ENCODE measurements around the gene SLC4A5. TPM values are rescaled to one million over a fixed set of nuclear protein-coding genes. Genes with fewer than 3 reads are reported as not detected.

The SLC4A5 gene
- 1 to 10 TPM in 1 of 2 experiments, under 1 TPM in 1; 0.42 to 2.6 TPM for total RNA-seq

- Mint-ChIP-seq H3K36me3 (no peaks in the 10 kb centered on the region), H3K27ac (no peak within 1 kb of the TSS), H3K4me1 (peaks cover 16% of the 10 kb centered on the region), H3K4me3 (no peak within 1 kb of the TSS), H3K9me3 (ENCODE audit: low read depth) (no peaks in the 10 kb centered on the region), H3K27me3 (peaks cover 8% of the 10 kb centered on the region)
- DNase-seq (no peak), ATAC-seq (no peak)
- CTCF ChIA-PET: no interaction called here
Measured at GRCh38 chr2:74343316-74343715, at the start of gene SLC4A5. SLC4A5 (minus strand) TSS chr2:74343416; CDS start chr2:74315023, 28,393 bp downstream.

DNA sequence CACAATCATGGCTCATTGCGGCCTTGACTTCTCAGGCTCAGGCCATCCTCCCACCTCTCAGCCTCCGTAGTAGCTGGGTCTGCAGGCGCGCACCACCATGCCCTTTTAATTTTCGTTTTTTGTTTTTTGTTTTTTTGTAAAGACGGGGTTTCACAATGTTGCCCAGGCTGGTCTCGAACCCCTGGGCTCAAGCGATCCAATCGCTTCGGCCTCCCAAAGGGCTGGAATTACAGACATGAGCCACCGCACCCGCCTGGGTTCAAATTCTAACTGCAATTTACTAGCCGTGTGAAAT lies 49.2 kb upstream of the SLC4A5 start:
- CTCF ChIA-PET: interaction anchor here (1.0 to 5.2 kb wide), 21 partner anchors 9 to 568 kb away, joined by 3 to 32 read pairs (median 7); partner anchors contain the start of genes C2orf81, CCDC142, DCTN1 and DQX1

GRCh38 chr2:74391580-74392448 lies 48.6 kb upstream of the SLC4A5 start:
- ATAC-seq: peak; percentile 82
- no peaks in the 10 kb centered on the region for H3K9me3 Mint-ChIP-seq (ENCODE audit: low read depth)
- H3K4me1 Mint-ChIP-seq: peaks cover 6% of the 10 kb centered on the region
- H3K4me3 Mint-ChIP-seq: peak overlapping the region; percentile 86
- H3K27me3 Mint-ChIP-seq: peaks cover 8% of the 10 kb centered on the region
- CTCF ChIA-PET: interaction anchor here (0.8 to 5.2 kb wide), 39 partner anchors 8 to 685 kb away, joined by 3 to 32 read pairs (median 5); partner anchors contain the start of genes C2orf81, CCDC142, DCTN1 and DQX1
- H3K27ac Mint-ChIP-seq: peak overlapping the region; percentile 97
- peak; percentile 96 for DNase-seq
- peaks cover 1% of the 10 kb centered on the region for H3K36me3 Mint-ChIP-seq

More for the DNA sequence above, 49.2 kb upstream of the SLC4A5 start:
- Mint-ChIP-seq H3K36me3 (peaks cover 1% of the 10 kb centered on the region), H3K27me3 (peaks cover 8% of the 10 kb centered on the region), H3K9me3 (ENCODE audit: low read depth) (no peaks in the 10 kb centered on the region), H3K27ac (no peak overlapping the region), H3K4me3 (no peak overlapping the region), H3K4me1 (peaks cover 6% of the 10 kb centered on the region)
- ATAC-seq (no peak), DNase-seq (no peak)

DNA sequence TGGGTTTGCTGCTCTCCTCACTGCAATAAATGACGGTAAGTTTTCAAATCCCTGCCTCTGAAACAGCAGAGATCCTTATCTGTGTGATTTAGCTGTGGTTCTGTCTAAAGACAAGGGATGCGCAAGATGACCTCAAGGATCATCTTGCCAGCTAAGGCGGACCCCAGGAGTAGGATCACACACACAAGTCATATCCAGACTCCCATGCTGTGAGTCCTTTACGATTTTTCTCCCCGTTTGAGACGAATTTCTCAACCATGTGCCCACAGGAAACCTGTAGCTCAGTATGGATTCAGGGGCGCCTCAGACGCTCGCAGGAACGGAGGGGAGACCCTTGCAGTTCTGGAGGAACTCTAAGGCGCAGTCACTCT lies 48.0 kb upstream of the SLC4A5 start:
- H3K36me3 Mint-ChIP-seq: peaks cover 1% of the 10 kb centered on the region
- DNase-seq: peak; percentile 44

GRCh38 chr2:74390606-74391005 lies 47.4 kb upstream of the SLC4A5 start:
- Mint-ChIP-seq H3K27me3 (peaks cover 8% of the 10 kb centered on the region), H3K9me3 (ENCODE audit: low read depth) (no peaks in the 10 kb centered on the region), H3K36me3 (peaks cover 1% of the 10 kb centered on the region), H3K4me3 (peak overlapping the region; percentile 61), H3K4me1 (peaks cover 6% of the 10 kb centered on the region), H3K27ac (no peak overlapping the region)
- CTCF ChIA-PET: interaction anchor here (0.6 to 5.2 kb wide), 22 partner anchors 9 to 567 kb away, joined by 3 to 32 read pairs (median 6); partner anchors contain the start of genes C2orf81, DCTN1, INO80B and MOB1A
- ATAC-seq: no peak
- no peak for DNase-seq

More for the DNA sequence above, 48.0 kb upstream of the SLC4A5 start:
- H3K4me1 Mint-ChIP-seq: peaks cover 6% of the 10 kb centered on the region
- peak overlapping the region; percentile 97 for H3K27ac Mint-ChIP-seq
- no peaks in the 10 kb centered on the region for H3K9me3 Mint-ChIP-seq (ENCODE audit: low read depth)
- CTCF ChIA-PET: interaction anchor here (0.8 to 5.2 kb wide), 38 partner anchors 9 to 684 kb away, joined by 3 to 32 read pairs (median 5); partner anchors contain the start of genes C2orf81, CCDC142, DCTN1 and DQX1
- no peak for ATAC-seq
- H3K27me3 Mint-ChIP-seq: peaks cover 8% of the 10 kb centered on the region
- peak overlapping the region; percentile 86 for H3K4me3 Mint-ChIP-seq

DNA sequence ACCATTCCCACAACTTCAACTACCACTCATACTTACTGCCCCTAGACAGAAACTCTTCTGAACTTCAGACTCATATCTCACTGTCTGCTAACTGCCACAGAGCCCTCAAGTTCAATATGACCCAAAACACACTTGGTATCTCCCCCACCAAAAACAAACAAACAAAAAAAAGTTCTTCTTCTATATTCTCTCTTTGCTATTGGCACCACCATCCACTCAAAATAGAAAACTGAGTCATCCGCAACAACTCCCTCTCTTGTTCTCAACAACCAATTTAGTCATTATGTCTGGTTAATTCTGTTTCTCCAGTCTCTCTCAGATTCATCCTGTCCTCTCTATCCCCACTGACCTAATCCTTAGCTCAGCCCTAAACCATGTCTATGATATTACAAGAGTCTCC lies 44.1 kb upstream of the SLC4A5 start:
- Mint-ChIP-seq H3K4me1 (peaks cover 5% of the 10 kb centered on the region), H3K36me3 (peaks cover 1% of the 10 kb centered on the region), H3K27me3 (no peaks in the 10 kb centered on the region), H3K4me3 (no peak overlapping the region), H3K9me3 (ENCODE audit: low read depth) (no peaks in the 10 kb centered on the region), H3K27ac (no peak overlapping the region)
- ATAC-seq: no peak
- CTCF ChIA-PET: interaction anchor here (1.0 kb wide), 1 partner anchor 138 kb away, joined by 3 read pairs; no protein-coding TSS in a partner anchor
- no peak for DNase-seq

DNA sequence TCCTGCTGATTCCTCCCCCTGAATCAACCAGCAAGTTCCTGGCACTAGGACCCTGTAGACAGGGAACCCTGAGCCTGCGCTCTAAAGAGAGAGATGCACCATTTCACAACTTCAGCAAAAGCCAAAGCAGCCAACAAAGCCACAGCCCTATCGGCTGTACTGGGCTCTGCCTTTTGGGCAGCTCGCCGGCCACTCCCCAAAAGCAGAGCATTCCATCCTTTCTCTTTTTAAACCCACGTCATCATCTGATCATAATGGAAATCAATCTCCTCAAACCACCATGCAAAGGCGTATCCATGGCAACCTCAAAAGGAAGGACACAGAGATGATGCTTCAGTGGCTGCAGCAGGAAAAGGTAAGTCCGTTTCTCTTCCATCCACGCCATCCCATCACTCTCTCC lies 42.2 kb upstream of the SLC4A5 start:
- CTCF ChIA-PET: interaction anchor here (1.8 kb wide), 1 partner anchor 51 kb away, joined by 4 read pairs; no protein-coding TSS in a partner anchor
- Mint-ChIP-seq H3K4me3 (no peak overlapping the region), H3K27me3 (no peaks in the 10 kb centered on the region), H3K36me3 (peaks cover 2% of the 10 kb centered on the region), H3K27ac (no peak overlapping the region), H3K9me3 (ENCODE audit: low read depth) (no peaks in the 10 kb centered on the region), H3K4me1 (peaks cover 8% of the 10 kb centered on the region)
- DNase-seq (no peak), ATAC-seq (no peak)

- DNase-seq: no peak
- no peak overlapping the region for H3K4me3 Mint-ChIP-seq
- H3K4me1 Mint-ChIP-seq: peaks cover 12% of the 10 kb centered on the region
- H3K36me3 Mint-ChIP-seq: peaks cover 2% of the 10 kb centered on the region
- no peak overlapping the region for H3K27ac Mint-ChIP-seq
- H3K9me3 Mint-ChIP-seq (ENCODE audit: low read depth): no peaks in the 10 kb centered on the region
- CTCF ChIA-PET: no interaction called here
- ATAC-seq: no peak
- H3K27me3 Mint-ChIP-seq: no peaks in the 10 kb centered on the region
Measured at GRCh38 chr2:74384051-74384450, 40.8 kb upstream of the SLC4A5 start.

- peak overlapping the region; percentile 9 for H3K27ac Mint-ChIP-seq
- peaks cover 2% of the 10 kb centered on the region for H3K36me3 Mint-ChIP-seq
- ATAC-seq (no peak), DNase-seq (no peak)
- no peaks in the 10 kb centered on the region for H3K27me3 Mint-ChIP-seq
- H3K9me3 Mint-ChIP-seq (ENCODE audit: low read depth): no peaks in the 10 kb centered on the region
- no peak overlapping the region for H3K4me3 Mint-ChIP-seq
- CTCF ChIA-PET: interaction anchor here (1.9 to 2.1 kb wide), 2 partner anchors 18 to 48 kb away, joined by 4 to 6 read pairs; no protein-coding TSS in a partner anchor
- H3K4me1 Mint-ChIP-seq: peaks cover 19% of the 10 kb centered on the region
Measured at GRCh38 chr2:74383254-74383653, 40.0 kb upstream of the SLC4A5 start.

DNA sequence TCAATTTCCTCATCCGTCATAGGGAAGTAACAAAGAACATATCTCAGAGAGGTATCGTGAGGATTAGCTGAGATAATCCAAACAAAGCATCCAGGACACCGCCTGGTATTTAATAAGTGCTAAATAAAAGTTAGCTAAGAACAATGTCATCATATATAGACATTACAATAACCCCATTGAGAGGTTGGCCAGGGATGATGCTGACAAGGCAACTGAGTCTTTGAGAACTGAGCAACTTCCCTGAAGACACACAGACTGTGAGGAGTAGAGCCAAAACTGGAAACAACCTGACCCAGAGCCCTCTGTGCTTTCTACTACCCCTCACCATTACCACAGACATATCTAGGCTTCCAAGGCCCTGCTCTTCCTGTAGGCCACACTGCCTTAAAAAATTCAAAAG lies 38.5 kb upstream of the SLC4A5 start:
- H3K27ac Mint-ChIP-seq: no peak overlapping the region
- CTCF ChIA-PET: interaction anchor here (0.7 to 2.1 kb wide), 5 partner anchors 10 to 47 kb away, joined by 3 to 12 read pairs (median 4); no protein-coding TSS in a partner anchor
- H3K36me3 Mint-ChIP-seq: peaks cover 6% of the 10 kb centered on the region
- no peaks in the 10 kb centered on the region for H3K9me3 Mint-ChIP-seq (ENCODE audit: low read depth)
- H3K4me3 Mint-ChIP-seq: no peak overlapping the region
- ATAC-seq (no peak), DNase-seq (no peak)
- H3K27me3 Mint-ChIP-seq: no peaks in the 10 kb centered on the region
- peaks cover 19% of the 10 kb centered on the region for H3K4me1 Mint-ChIP-seq

DNA sequence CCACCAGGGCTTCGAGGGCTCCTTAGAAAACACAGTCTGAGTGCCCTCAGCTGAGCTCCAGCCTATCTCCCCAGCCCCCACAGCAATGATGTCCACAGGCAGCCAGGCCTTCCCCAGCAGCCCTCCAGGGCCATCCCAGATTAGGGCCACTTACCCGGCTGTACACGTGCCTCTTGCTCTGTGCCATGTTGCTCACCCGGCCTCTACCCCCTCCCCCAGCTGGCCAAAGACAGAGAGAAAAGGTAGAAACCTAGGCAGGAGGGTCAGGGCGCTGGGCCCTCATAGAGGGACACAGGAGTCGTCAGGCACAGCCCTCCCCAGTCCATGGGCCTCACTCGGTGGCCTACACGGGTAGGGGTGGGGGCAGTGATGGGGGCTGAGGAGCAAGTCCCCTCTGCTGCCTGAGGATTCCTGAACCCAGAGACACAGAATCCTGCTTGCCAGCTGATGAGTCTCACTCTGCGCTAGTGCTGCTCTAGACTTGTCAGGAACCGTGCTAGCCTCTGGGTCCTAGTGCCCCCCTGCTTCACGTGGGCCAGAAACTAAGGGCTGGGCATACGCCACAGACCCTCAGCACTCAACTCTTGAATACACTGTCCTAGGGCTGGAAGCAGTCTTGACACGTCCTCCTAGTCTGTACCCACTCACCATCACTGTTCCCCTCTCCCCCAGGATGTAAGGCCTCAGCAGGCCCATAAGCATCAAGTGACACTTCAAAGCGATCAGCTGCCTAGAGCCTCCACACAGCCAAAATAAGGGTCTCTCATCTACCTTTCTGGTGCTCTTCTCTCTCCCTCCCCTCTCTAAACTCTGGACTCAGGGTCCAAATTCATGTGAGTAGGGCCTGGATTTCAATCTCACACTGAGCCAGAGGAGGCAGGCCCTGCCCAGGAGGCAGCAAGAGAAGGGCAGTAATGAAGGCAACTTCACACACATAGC lies 36.9 kb upstream of the SLC4A5 start, which contains the start of gene DCTN1:
Gene DCTN1 (minus strand): TSS at position 461 of the 939 bp plus-strand sequence. CDS start 274 bp downstream, at position 187.
- Mint-ChIP-seq H3K4me3 (no peak within 1 kb of the TSS), H3K4me1 (peaks cover 24% of the 10 kb centered on the region), H3K27me3 (no peaks in the 10 kb centered on the region), H3K9me3 (ENCODE audit: low read depth) (no peaks in the 10 kb centered on the region), H3K27ac (no peak within 1 kb of the TSS), H3K36me3 (peaks cover 8% of the 10 kb centered on the region)
- CTCF ChIA-PET: interaction anchor here (1.7 to 2.0 kb wide), 4 partner anchors 9 to 202 kb away, joined by 5 to 6 read pairs (median 6); partner anchors contain the start of gene MOB1A
- ATAC-seq (peak; percentile 65), DNase-seq (no peak)

GRCh38 chr2:74378007-74378406 lies 34.8 kb upstream of the SLC4A5 start:
- Mint-ChIP-seq H3K4me3 (no peak overlapping the region), H3K27ac (no peak overlapping the region), H3K9me3 (ENCODE audit: low read depth) (no peaks in the 10 kb centered on the region), H3K36me3 (peaks cover 8% of the 10 kb centered on the region), H3K4me1 (peaks cover 24% of the 10 kb centered on the region), H3K27me3 (no peaks in the 10 kb centered on the region)
- CTCF ChIA-PET: no interaction called here
- no peak for ATAC-seq
- DNase-seq: no peak

- Mint-ChIP-seq H3K9me3 (ENCODE audit: low read depth) (no peaks in the 10 kb centered on the region), H3K4me1 (peaks cover 18% of the 10 kb centered on the region), H3K27me3 (no peaks in the 10 kb centered on the region), H3K27ac (no peak overlapping the region), H3K36me3 (peaks cover 6% of the 10 kb centered on the region), H3K4me3 (no peak overlapping the region)
- ATAC-seq (no peak), DNase-seq (no peak)
- CTCF ChIA-PET: interaction anchor here (2.1 kb wide), 1 partner anchor 16 kb away, joined by 11 read pairs; no protein-coding TSS in a partner anchor
Measured at GRCh38 chr2:74375838-74376237, 32.6 kb upstream of the SLC4A5 start.

Data from activated CD8-positive, alpha-beta memory T cell treated with anti-CD3 and anti-CD28 coated beads, Interleukin-2, amount 10 ng/mL, durations not matched to agents 7 days and 5 days (primary cell).